HepG2 (cell line): ENCODE data around the gene HAGH. TPM values are rescaled to one million over a fixed set of nuclear protein-coding genes. Genes with fewer than 3 reads are reported as not detected.

Experiments
- ATAC-seq: fragments of 200-7000 bp; cut with Tn5 transposase; 3 replicates; pipeline ENCODE4 v1.9.1; 2020; ENCODE audit warnings: mild to moderate bottlenecking, moderate library complexity
- BruUV-seq: library from RNA; stranded (reverse); fragments of 400-500 nt; replicated peaks from 2 replicates; lab custom pipeline; 2021; lab: Mats Ljungman, UMichigan
- CTCF ChIA-PET: fragments of 300-600 bp; formaldehyde crosslinking; extraction: SDS; loops from one replicate; lab custom pipeline; 2021; ENCODE audit warnings: low total read pairs, inconsistent platforms, low intra/inter-chr PET ratio; lab: Yijun Ruan, JAX
- POLR2A ChIA-PET: fragments of 350-600 bp; sonication (Branson Sonifier 250); formaldehyde crosslinking; loops from one replicate; lab custom pipeline; 2020; ENCODE audit warnings: antibody characterized with exemption, inconsistent platforms; lab: Yijun Ruan, JAX
- DNase-seq: peaks from one replicate; pipeline ENCODE4 v3.0.0-alpha.2; 2015; ENCODE audit warnings: low spot score
- FAIRE-seq: peaks from 3 replicates; lab custom pipeline; 2011; peaks lifted over from hg19 to GRCh38; lab: Jason Lieb, UNC
- H2AFZ ChIP-seq: one replicate; pipeline ENCODE4 v1.6.1; 2011; ENCODE audit warnings: low read length, inconsistent platforms
- H3K27ac ChIP-seq: fragments of 300-600 bp; 3 replicates; pipeline ENCODE4 v1.8.0; 2011; ENCODE audit warnings: mixed run types, mild to moderate bottlenecking, mixed read lengths, low read length, inconsistent platforms; ENCODE audit not compliant: insufficient read depth; ENCODE audit errors: extremely low read length
- H3K27me3 ChIP-seq, 2 experiments: fragments of 200-600 bp in 1 of 2; 2 replicates in 1 of 2; 3 replicates in 1 of 2; pipeline versions ENCODE4 v1.6.0 to v1.8.0; 2011; ENCODE audit warnings: low read length in 2 of 2, mild to moderate bottlenecking in 2 of 2, moderate library complexity in 2 of 2, inconsistent platforms in 1 of 2; ENCODE audit not compliant: insufficient read depth in 2 of 2, control insufficient read depth in 1 of 2
- H3K36me3 ChIP-seq, 2 experiments: fragments of 200-600 bp in 1 of 2; replicated peaks in 1 of 2; 2 replicates in 1 of 2; 3 replicates in 1 of 2; pipeline versions ENCODE4 v1.5.1 to v1.8.0; 2011; ENCODE audit warnings: low read length in 2 of 2, inconsistent platforms in 1 of 2; ENCODE audit not compliant: insufficient read depth in 2 of 2, control insufficient read depth in 1 of 2
- H3K4me1 ChIP-seq: 2 replicates; pipeline ENCODE4 v1.5.1; 2012; ENCODE audit warnings: low read length, inconsistent platforms; ENCODE audit not compliant: insufficient read depth
- H3K4me2 ChIP-seq: 2 replicates; pipeline ENCODE4 v1.6.0; 2011; ENCODE audit warnings: low read depth, low read length, inconsistent platforms
- H3K4me3 ChIP-seq, 3 experiments: fragments of 200-600 bp in 1 of 3; sonication (generic), shearing (Covaris generic) in 1 of 3; replicated peaks in 1 of 3; 2 replicates each; pipeline ENCODE4 v1.5.1; 2011 to 2016; ENCODE audit warnings: low read length in 3 of 3, inconsistent platforms in 2 of 3, low read depth in 2 of 3, mild to moderate bottlenecking in 2 of 3, control low read depth in 1 of 3, mixed read lengths in 1 of 3; ENCODE audit not compliant: insufficient read depth in 1 of 3
- H3K79me2 ChIP-seq: one replicate; pipeline ENCODE4 v1.6.1; 2011; ENCODE audit warnings: low read length, inconsistent platforms; ENCODE audit not compliant: insufficient read depth
- H3K9ac ChIP-seq: 2 replicates; pipeline ENCODE4 v1.6.0; 2011; ENCODE audit warnings: mild to moderate bottlenecking, low read depth, low read length, inconsistent platforms; ENCODE audit not compliant: insufficient read depth
- H3K9me3 ChIP-seq: 2 replicates; pipeline ENCODE4 v1.5.1; 2012; ENCODE audit warnings: mild to moderate bottlenecking, low read length
- H4K20me1 ChIP-seq: 2 replicates; pipeline ENCODE4 v1.6.0; 2011; ENCODE audit warnings: inconsistent platforms, mild to moderate bottlenecking, low read length, moderate library complexity; ENCODE audit not compliant: insufficient read depth
- NFKBIZ ChIP-seq: IDR thresholded peaks from 2 replicates; pipeline ENCODE4 v1.6.1; 2018; ENCODE audit warnings: missing genetic modification reagents, missing compliant biosample characterization
- SNAPC4 ChIP-seq: sonication (generic); formaldehyde crosslinking; IDR thresholded peaks from 2 replicates; pipeline ENCODE4 v1.4.0; 2020; ENCODE audit warnings: mild to moderate bottlenecking, missing genetic modification reagents
- ZNF547 ChIP-seq: sonication (generic); formaldehyde crosslinking; IDR thresholded peaks from 2 replicates; pipeline ENCODE4 v1.5.1; 2020; ENCODE audit warnings: mild to moderate bottlenecking, missing genetic modification reagents
- WGBS: methylation state at CpG from one replicate; pipeline ENCODE4 v1.1.6; 2017; ENCODE audit warnings: low lambda C conversion rate; 5-methylcytosine and 5-hydroxymethylcytosine counted together
- in situ Hi-C: cut with HindIII; loops from 2 replicates; pipeline ENCODE4 v1.10.0; 2017; ENCODE audit warnings: low pct_unique_long_range_greater_than_20kb; ENCODE audit not compliant: extremely low pct_ligation_motif_present
- intact Hi-C: fragments of 100-400 bp; cut with micrococcal nuclease; formaldehyde crosslinking; loops from one replicate; pipeline ENCODE4 v1.10.0; 2022; ENCODE audit not compliant: unreplicated experiment
- polyA plus RNA-seq, 8 experiments: library from polyadenylated mRNA; depleted of rRNA in 3 of 8; stranded (reverse) in 7 of 8; unstranded in 1 of 8; fragments of >200 nt; fragmentation: Illumina TruSeq in 4 of 8; extraction: Trizol in 4 of 8; gene quantifications; 2 replicates each; pipeline versions ENCODE4 v1.2.1 to v1.2.3, GENCODE V29; 2011 to 2016; ENCODE audit warnings: low read depth in 4 of 8, missing spikeins in 1 of 8, mixed read lengths in 1 of 8; ENCODE audit not compliant: insufficient read depth in 1 of 8
- total RNA-seq, 5 experiments: library from RNA; depleted of rRNA; stranded (reverse); fragments of >200 nt; fragmentation: Illumina TruSeq; extraction: Trizol; gene quantifications; 2 replicates each; pipeline ENCODE4 v1.2.3, GENCODE V29; 2016; ENCODE audit warnings: low read depth in 1 of 5

HAGH gene
- total and polyA plus RNA-seq, 2 of the 13 experiments (the other 11 are each of a cell fraction or from before 2014, with no cell fraction given): 70.4 to 95.4 TPM

- intact Hi-C loops (no loop called here), in situ Hi-C loops (no loop called here)
- H3K4me2 ChIP-seq: no peak overlapping the region
- ATAC-seq (no peak), FAIRE-seq (no peak), DNase-seq (no peak)
- H3K79me2 ChIP-seq: no peaks in the 10 kb centered on the region
- H3K27me3 ChIP-seq: no peaks in the 10 kb centered on the region
- no peaks in the 10 kb centered on the region for H3K9me3 ChIP-seq
- H4K20me1 ChIP-seq: no peaks in the 10 kb centered on the region
- H3K4me3 ChIP-seq: no peak overlapping the region
- H3K9ac ChIP-seq: no peak overlapping the region
- no TSS peak for BruUV-seq
- WGBS: 98% methylated on average over 13 of the region's 18 CpGs
- H3K27ac ChIP-seq: no peak overlapping the region
- CTCF ChIA-PET: no interaction called here
- TF ChIP-seq ZNF547 (CRISPR knock-in tag) (no peak), NFKBIZ (CRISPR knock-in tag) (no peak), SNAPC4 (CRISPR knock-in tag) (no peak)
- peaks cover 10% of the 10 kb centered on the region for H3K4me1 ChIP-seq
- POLR2A ChIA-PET: no interaction called here
- no peak overlapping the region for H2AFZ ChIP-seq
- H3K36me3 ChIP-seq: peaks cover 11 to 34% of the 10 kb centered on the region in 2 experiments; a peak in 4 of 5 replicates
These were observed 67.7 kb downstream of the HAGH start for GRCh38 chr16:1758923-1759322.
